NT2/D1 (cell line): Measurements from ENCODE around the gene TMEM45A.
"Not testable (repeated sequence)": the region's sequence is repeated elsewhere in the genome, so short reads cannot be mapped to it uniquely, and the experiment has no call there.

Experiments
- DNase-seq: peaks from one replicate; pipeline ENCODE4 v3.0.0-alpha.2; 2011; ENCODE audit warnings: low read depth, low spot score
- H3K27me3 ChIP-seq: 2 replicates; pipeline ENCODE4 v1.6.0; 2011; ENCODE audit warnings: mild to moderate bottlenecking; ENCODE audit not compliant: insufficient read length, insufficient read depth
- H3K36me3 ChIP-seq: 2 replicates; pipeline ENCODE4 v1.6.1; 2011; ENCODE audit warnings: mild to moderate bottlenecking, low read length, mixed read lengths; ENCODE audit not compliant: insufficient read depth, insufficient read length
- H3K4me1 ChIP-seq: 2 replicates; pipeline ENCODE4 v1.5.1; 2011; ENCODE audit not compliant: insufficient read depth, insufficient read length
- H3K4me3 ChIP-seq: 2 replicates; pipeline ENCODE4 v1.5.1; 2011; ENCODE audit warnings: low read depth; ENCODE audit not compliant: insufficient read length
- H3K9ac ChIP-seq: 2 replicates; pipeline ENCODE4 v1.6.0; 2011; ENCODE audit warnings: low read depth; ENCODE audit not compliant: insufficient read length
- H3K9me3 ChIP-seq: 2 replicates; pipeline ENCODE4 v1.5.1; 2011; ENCODE audit warnings: mild to moderate bottlenecking, low read length; ENCODE audit not compliant: insufficient read depth
- SUZ12 ChIP-seq: IDR thresholded peaks from 2 replicates; pipeline ENCODE4 v1.6.1; 2011; ENCODE audit not compliant: insufficient read length, insufficient read depth; ENCODE audit errors: extremely low read depth
- YY1 ChIP-seq: IDR thresholded peaks from 2 replicates; pipeline ENCODE4 v1.6.1; 2011; ENCODE audit not compliant: insufficient read length, insufficient read depth
- ZNF274 ChIP-seq: IDR thresholded peaks from 2 replicates; pipeline ENCODE4 v1.6.1; 2011; ENCODE audit warnings: mild to moderate bottlenecking, low read depth, low read length

TMEM45A gene

DNA sequence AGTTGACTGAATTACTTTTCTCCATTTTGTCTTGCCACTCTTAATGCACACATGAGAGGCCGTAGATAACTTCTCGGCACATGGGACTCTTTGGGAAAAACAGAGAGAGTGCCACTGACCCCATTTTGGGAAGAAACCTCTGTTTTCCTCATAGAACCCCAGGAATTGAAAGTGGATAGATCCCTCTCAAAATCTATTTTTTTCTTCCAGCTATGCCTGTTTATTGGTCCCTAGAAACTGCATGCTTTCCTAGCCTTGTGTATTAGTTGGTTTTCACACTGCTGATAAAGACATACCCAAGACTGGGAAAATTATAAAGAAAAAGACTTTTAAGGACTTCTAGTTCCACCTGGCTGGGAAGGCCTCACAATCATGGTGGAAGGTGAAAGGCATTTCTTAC, 23.7 kb upstream of the TMEM45A start:
- Histone ChIP-seq H3K9ac (no peak overlapping the region), H3K9me3 (peaks cover 40% of the 10 kb centered on the region), H3K36me3 (no peaks in the 10 kb centered on the region), H3K4me3 (no peak overlapping the region), H3K4me1 (no peaks in the 10 kb centered on the region), H3K27me3 (no peaks in the 10 kb centered on the region)
- no peak for DNase-seq
- TF ChIP-seq ZNF274 (no peak), SUZ12 (no peak), YY1 (no peak)

DNA sequence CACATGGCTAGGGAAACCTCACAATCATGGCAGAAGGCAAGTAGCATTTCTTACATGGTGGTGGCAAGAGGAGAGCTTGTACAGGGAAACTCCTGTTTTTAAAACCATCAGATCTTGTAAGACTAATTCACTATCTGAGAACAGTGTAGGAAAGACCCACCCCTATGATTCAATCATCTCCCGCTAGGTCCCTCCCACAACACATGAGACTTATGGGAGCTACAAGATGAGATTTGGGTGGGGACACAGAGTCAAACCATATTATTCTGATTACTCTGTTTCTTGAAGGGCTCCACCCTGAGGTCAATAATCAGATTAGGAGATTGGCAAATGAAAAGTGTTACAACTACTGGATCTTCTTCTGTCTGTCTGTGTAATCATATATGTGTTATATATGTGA, 21.5 kb upstream of the TMEM45A start:
- H3K36me3 ChIP-seq: no peaks in the 10 kb centered on the region
- H3K27me3 ChIP-seq: no peaks in the 10 kb centered on the region
- TF ChIP-seq YY1 (no peak), ZNF274 (no peak), SUZ12 (no peak)
- H3K4me3 ChIP-seq: no peak overlapping the region
- no peak overlapping the region for H3K9ac ChIP-seq
- peaks cover 40% of the 10 kb centered on the region for H3K9me3 ChIP-seq
- DNase-seq: no peak
- no peaks in the 10 kb centered on the region for H3K4me1 ChIP-seq

DNA sequence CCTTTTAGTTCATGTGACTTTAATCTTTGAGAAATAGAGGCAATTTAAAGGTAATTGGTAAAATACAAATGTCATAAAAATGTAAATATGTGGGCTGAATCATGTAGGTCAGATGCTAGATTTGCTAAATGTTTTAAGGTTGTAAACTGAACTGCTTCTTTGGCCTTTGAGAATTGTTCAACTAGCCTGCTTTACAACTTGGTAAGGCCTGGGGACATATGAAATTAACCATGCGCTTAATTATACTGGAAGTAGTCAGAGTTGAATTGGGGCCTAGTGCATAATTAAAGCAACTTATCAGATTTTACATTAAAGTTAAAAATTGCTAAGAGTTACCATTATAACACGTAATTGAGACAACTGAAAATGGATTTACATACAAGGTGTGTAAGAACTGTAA, 21.0 kb upstream of the TMEM45A start:
- H3K4me3 ChIP-seq: no peak overlapping the region
- H3K36me3 ChIP-seq: no peaks in the 10 kb centered on the region
- no peaks in the 10 kb centered on the region for H3K27me3 ChIP-seq
- TF ChIP-seq SUZ12: no peak
- no peak for TF ChIP-seq ZNF274
- TF ChIP-seq YY1: no peak
- DNase-seq: no peak
- no peak overlapping the region for H3K9ac ChIP-seq
- H3K4me1 ChIP-seq: no peaks in the 10 kb centered on the region
- peaks cover 40% of the 10 kb centered on the region for H3K9me3 ChIP-seq

DNA sequence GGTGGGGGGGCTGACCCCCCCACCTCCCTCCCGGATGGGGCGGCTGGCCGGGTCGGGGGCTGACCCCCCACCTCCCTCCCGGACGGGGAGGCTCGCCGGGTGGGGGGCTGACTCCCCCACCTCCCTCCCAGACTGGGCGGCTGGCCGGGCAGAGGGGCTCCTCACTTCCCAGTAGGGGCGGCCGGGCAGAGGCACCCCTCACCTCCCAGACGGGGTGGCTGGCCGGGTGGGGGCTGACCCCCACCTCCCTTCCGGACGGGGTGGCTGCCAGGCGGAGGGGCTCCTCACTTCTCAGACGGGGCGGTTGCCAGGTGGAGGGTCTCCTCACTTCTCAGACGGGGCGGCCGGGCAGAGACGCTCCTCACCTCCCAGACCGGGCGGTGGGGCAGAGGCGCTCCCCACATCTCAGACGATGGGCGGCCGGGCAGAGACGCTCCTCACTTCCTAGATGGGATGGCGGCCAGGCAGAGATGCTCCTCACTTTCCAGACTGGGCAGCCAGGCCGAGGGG, 14.5 kb upstream of the TMEM45A start:
- DNase-seq, H3K27me3 ChIP-seq, H3K9ac ChIP-seq, H3K4me3 ChIP-seq, H3K9me3 ChIP-seq, H3K36me3 ChIP-seq, H3K4me1 ChIP-seq: not testable (repeated sequence)

DNA sequence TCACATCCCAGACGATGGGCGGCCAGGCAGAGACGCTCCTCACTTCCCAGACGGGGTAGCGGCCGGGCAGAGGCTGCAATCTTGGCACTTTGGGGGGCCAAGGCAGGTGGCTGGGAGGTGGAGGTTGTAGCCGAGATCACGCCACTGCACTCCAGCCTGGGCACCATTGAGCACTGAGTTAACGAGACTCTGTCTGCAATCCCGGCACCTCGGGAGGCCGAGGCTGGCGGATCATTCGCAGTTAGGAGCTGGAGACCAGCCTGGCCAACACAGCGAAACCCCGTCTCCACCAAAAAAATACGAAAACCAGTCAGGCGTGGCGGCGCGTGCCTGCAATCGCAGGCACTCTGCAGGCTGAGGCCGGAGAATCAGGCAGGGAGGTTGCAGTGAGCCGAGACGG, 13.9 kb upstream of the TMEM45A start:
- H3K9me3 ChIP-seq, DNase-seq, H3K27me3 ChIP-seq, H3K4me1 ChIP-seq, H3K4me3 ChIP-seq, H3K9ac ChIP-seq, H3K36me3 ChIP-seq: not testable (repeated sequence)

DNA sequence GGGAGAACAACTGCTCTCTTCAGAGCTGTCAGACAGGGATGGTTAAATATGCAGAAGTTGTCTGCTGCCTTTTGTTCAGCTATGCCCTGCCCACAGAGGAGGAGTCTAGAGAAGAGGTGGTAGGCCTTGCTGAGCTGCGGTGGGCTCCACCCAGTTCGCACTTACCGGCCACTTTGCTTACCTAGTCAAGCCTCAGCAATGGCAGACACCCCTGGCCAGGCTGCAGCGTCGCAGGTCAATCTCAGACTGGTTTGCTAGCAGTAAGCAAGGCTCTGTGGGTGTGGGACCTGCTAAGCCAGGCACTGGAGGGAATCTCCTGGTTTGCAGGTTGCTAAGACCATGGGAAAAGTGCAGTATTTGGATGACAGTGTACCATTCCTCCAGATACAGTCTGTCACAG, 12.3 kb upstream of the TMEM45A start:
- no peak for DNase-seq

DNA sequence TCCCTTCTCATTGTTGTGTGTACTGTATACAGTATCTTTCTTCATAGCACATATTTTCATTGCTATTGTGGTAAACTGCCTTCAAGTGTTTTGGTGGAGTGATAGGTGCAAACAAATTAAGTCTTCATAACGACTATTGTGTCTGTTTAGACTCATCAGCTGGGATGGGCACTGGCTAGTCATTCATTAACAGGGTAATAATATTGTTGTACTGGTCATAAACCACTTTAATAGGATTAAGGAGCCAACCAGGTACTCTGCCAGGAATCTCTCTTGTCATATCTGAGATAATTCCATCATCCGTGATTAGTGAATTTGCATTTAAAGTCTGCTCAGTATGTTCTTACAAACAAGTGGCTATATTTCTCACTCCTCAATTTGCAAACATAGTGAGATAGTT, 10.2 kb upstream of the TMEM45A start:
- no peak overlapping the region for H3K4me3 ChIP-seq
- no peak for TF ChIP-seq SUZ12
- TF ChIP-seq YY1: no peak
- TF ChIP-seq ZNF274: no peak
- no peaks in the 10 kb centered on the region for H3K36me3 ChIP-seq
- H3K9ac ChIP-seq: no peak overlapping the region
- no peaks in the 10 kb centered on the region; the same call in 1 of the 2 replicates for H3K9me3 ChIP-seq
- H3K4me1 ChIP-seq: peaks cover 3% of the 10 kb centered on the region
- DNase-seq: no peak
- no peaks in the 10 kb centered on the region for H3K27me3 ChIP-seq

More for the DNA sequence above, 12.3 kb upstream of the TMEM45A start:
- Histone ChIP-seq H3K9ac (no peak overlapping the region), H3K4me1 (peaks cover 3% of the 10 kb centered on the region), H3K4me3 (no peak overlapping the region), H3K27me3 (no peaks in the 10 kb centered on the region), H3K36me3 (no peaks in the 10 kb centered on the region), H3K9me3 (no peaks in the 10 kb centered on the region; the same call in 1 of the 2 replicates)
- TF ChIP-seq ZNF274 (no peak), SUZ12 (no peak), YY1 (no peak)

DNA sequence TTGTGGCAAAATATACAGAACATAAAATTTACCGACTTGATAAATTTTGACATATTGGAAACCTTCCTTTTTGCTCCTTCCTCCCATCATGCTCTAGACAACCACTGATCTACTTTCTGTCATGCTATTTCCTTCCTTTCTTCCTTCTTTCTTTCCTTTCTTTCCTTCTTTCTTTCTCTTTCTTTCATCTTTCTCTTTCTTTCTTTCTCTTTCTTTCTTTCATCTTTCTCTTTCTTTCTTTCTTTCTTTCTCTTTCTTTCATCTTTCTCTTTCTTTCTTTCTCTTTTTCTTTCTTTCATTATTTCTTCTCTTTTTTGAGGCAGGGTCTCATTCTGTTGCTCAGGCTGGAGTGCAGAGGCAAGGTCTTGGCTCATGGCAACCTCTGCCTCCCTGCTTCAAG, 8.9 kb upstream of the TMEM45A start:
- no peak overlapping the region for H3K4me3 ChIP-seq
- TF ChIP-seq ZNF274 (no peak), YY1 (no peak), SUZ12 (no peak)
- no peaks in the 10 kb centered on the region for H3K36me3 ChIP-seq
- H3K27me3 ChIP-seq: no peaks in the 10 kb centered on the region
- peaks cover 3% of the 10 kb centered on the region for H3K4me1 ChIP-seq
- no peak for DNase-seq
- no peak overlapping the region for H3K9ac ChIP-seq
- H3K9me3 ChIP-seq: no peaks in the 10 kb centered on the region; the same call in 1 of the 2 replicates
